Retinal pigment epithelial cell (primary cell): ENCODE measurements around the gene PYCARD.
"Not testable (repeated sequence)": the region's sequence is repeated elsewhere in the genome, so short reads cannot be mapped to it uniquely, and the experiment has no call there.

Experiments used
- DNase-seq: peaks from one replicate; pipeline ENCODE4 v3.0.0-alpha.2; 2010; ENCODE audit warnings: low read depth
- H3K4me3 ChIP-seq: 2 replicates; pipeline ENCODE4 v1.5.1; 2011; ENCODE audit warnings: mild to moderate bottlenecking, low read length, control low read depth, moderate library complexity
- CTCF ChIP-seq: conservative IDR thresholded peaks from 2 replicates; pipeline ENCODE4 v1.5.1; 2011; ENCODE audit warnings: low read depth, low read length, control low read depth, inconsistent platforms

The PYCARD gene

GRCh38 chr16:31213877-31214707 lies 11.5 kb upstream of the PYCARD start, which contains the start of gene TRIM72:
Gene TRIM72, plus strand, starts transcription at chr16:31214119. Its CDS starts 620 bp downstream, at chr16:31214739.
- no peak for DNase-seq
- H3K4me3 ChIP-seq = peak within 1 kb of the TSS; percentile 42
- no peak for TF ChIP-seq CTCF

GRCh38 chr16:31213342-31213741 lies 10.8 kb upstream of the PYCARD start:
- no peak for DNase-seq
- no peak for TF ChIP-seq CTCF
- H3K4me3 ChIP-seq = no peak overlapping the region

- TF ChIP-seq CTCF = no peak
- DNase-seq = no peak
- no peak overlapping the region for H3K4me3 ChIP-seq
These were observed 4.2 kb upstream of the PYCARD start for GRCh38 chr16:31206776-31207175.

GRCh38 chr16:31204871-31205666 lies 2.5 kb upstream of the PYCARD start:
- no peak for TF ChIP-seq CTCF
- H3K4me3 ChIP-seq = no peak overlapping the region
- no peak for DNase-seq

GRCh38 chr16:31201582-31202413 lies 762 bp downstream of the PYCARD start:
- no peak for TF ChIP-seq CTCF
- DNase-seq = no peak
- H3K4me3 ChIP-seq = peak overlapping the region; percentile 54

- H3K4me3 ChIP-seq = no peak overlapping the region
- TF ChIP-seq CTCF = no peak
- no peak for DNase-seq
These were observed 1.6 kb downstream of the PYCARD start for GRCh38 chr16:31200821-31201568.

- H3K4me3 ChIP-seq, DNase-seq: not testable (repeated sequence)
These were observed 2.4 kb downstream of the PYCARD start for GRCh38 chr16:31200111-31200510.
